ENCODE data around the gene STK33. TPM values are rescaled to one million over a fixed set of nuclear protein-coding genes. Genes with fewer than 3 reads are reported as not detected.

The STK33 gene
- total RNA-seq, 1 donor = 1.1 TPM

DNA sequence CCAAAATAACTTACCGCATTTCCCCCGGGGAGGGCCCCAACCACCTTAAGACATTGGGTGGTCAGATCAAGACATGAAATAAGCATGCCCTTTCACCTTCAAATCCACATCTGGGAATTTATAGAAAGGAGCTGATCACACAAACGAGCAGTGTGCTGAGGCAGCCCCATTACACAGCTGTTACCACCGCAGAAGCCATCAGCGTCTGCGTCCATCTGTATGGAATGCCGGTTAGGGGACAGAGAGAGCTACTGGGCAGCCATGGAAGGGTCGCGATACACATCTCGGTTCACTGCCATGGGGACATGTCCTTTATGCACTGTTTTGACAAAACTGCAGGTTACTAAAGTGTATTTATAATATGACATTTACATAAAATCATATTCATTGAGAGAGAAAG lies 225.3 kb downstream of the STK33 start:
- TF ChIP-seq, protein P1, sequence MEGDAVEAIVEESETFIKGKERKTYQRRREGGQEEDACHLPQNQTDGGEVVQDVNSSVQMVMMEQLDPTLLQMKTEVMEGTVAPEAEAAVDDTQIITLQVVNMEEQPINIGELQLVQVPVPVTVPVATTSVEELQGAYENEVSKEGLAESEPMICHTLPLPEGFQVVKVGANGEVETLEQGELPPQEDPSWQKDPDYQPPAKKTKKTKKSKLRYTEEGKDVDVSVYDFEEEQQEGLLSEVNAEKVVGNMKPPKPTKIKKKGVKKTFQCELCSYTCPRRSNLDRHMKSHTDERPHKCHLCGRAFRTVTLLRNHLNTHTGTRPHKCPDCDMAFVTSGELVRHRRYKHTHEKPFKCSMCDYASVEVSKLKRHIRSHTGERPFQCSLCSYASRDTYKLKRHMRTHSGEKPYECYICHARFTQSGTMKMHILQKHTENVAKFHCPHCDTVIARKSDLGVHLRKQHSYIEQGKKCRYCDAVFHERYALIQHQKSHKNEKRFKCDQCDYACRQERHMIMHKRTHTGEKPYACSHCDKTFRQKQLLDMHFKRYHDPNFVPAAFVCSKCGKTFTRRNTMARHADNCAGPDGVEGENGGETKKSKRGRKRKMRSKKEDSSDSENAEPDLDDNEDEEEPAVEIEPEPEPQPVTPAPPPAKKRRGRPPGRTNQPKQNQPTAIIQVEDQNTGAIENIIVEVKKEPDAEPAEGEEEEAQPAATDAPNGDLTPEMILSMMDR (IDR thresholded peaks at IDR 0.05; ENCODE audit: insufficient read depth, low read length) = no peak
- DNase-seq (ENCODE audit: low read depth) = no peak
- no peak overlapping the region for H3K4me3 ChIP-seq (ENCODE audit: low read depth, low read length)

DNA sequence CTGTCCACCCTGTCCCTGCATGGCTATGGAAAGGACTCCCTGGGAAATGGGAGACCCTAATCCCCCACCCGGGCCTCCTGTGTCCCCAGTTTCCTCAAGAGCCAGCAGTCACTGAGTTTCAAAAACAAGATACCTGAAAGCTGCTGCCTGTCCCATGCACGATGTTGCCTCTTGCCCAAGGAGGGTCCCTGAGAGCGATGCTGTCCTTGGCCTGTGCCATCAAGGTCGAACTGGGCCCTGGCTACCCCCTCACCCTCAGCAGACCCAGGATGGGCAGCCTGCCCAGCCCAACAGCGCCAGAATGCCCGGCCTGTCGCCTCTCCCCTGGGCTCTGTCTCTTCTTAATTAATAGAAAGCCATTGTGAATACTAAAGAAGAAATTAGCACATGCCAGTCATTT lies 225.8 kb downstream of the STK33 start:
- H3K4me3 ChIP-seq (ENCODE audit: low read depth, low read length) = no peak overlapping the region
- no peak for DNase-seq (ENCODE audit: low read depth)
- TF ChIP-seq, protein P1 (IDR thresholded peaks at IDR 0.05; ENCODE audit: insufficient read depth, low read length) = no peak

DNA sequence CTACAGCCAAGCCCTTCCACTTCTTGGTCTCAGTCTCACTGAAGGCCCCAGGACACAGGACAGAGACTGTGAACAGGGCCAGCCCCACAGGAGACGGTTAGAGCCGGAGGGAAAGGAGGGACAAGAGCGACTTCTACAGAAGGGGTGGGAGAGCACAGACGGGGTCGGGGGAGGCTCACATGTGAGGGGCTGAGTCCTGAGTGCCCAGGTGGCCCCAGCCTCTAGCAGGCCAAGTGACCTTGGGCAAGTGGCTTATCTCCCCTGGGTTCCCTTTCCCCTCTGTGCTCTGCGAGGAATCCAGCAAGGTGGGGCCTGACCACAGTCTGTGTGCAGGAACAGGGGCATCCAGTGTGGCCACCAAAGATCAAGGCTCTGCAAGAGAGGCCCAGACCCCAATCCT lies 227.7 kb downstream of the STK33 start:
- H3K4me3 ChIP-seq (ENCODE audit: low read depth, low read length) = no peak overlapping the region
- TF ChIP-seq, protein P1 (IDR thresholded peaks at IDR 0.05; ENCODE audit: insufficient read depth, low read length) = no peak
- no peak for DNase-seq (ENCODE audit: low read depth)

DNA sequence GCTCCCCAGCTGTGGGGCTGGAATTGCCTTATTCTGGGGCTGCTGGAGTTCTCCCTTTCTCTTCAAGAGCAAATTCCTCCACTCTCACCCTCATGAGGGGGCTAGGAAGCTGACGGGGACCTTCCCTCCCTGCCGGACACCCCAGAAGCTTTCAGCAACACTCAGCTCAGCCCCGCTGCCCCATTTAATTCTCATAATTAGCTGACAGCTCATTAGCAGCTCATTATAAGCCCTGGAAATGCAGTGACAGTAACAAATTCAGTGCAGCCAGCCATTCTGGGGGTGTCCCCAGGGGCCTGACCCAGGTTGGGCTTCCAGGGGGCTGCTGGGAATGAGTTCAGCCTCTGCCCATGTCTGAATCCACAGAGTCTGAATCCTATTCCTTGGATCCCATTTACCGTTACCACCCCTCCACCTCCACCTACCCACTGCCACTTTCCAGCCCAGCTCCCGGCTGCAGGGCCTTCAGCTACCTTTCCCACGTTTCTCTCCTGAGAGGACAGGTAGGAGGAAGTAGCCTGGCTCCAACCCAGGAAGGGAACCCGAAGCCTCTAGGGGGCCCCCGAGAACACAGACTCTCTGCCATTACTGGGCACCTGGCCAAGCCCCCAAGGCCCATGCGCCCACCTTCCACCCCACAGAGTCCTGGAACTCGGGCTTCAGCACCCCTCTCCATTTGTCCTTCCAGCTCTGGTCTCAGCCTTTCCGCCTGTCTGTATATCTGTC lies 228.6 kb downstream of the STK33 start:
- no peak for DNase-seq (ENCODE audit: low read depth)
- no peak overlapping the region for H3K4me3 ChIP-seq (ENCODE audit: low read depth, low read length)
- TF ChIP-seq, protein P1 (IDR thresholded peaks at IDR 0.05; ENCODE audit: insufficient read depth, low read length) = no peak

DNA sequence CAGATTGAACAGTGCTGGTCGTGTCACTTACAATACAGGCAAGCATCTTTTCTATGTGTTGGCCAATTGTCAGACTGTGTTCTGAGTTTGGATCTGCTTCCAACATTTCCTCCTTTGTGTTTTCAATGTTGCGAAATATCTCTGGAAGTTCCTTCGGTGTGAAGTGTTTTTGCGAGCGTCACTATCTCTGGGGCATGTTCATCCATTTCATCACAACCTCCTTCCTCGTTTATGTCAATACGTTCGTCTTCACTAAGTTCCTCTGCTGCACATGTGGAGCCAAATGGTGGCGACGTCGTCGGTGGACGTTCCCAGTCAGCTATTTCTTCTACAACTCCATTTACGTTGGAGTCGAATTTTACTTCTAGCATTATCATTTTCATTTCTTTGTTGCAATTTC lies 230.1 kb downstream of the STK33 start:
- no peak overlapping the region for H3K4me3 ChIP-seq (ENCODE audit: low read depth, low read length)
- TF ChIP-seq, protein P1 (IDR thresholded peaks at IDR 0.05; ENCODE audit: insufficient read depth, low read length) = no peak
- peak; percentile 11 for DNase-seq (ENCODE audit: low read depth)

DNA sequence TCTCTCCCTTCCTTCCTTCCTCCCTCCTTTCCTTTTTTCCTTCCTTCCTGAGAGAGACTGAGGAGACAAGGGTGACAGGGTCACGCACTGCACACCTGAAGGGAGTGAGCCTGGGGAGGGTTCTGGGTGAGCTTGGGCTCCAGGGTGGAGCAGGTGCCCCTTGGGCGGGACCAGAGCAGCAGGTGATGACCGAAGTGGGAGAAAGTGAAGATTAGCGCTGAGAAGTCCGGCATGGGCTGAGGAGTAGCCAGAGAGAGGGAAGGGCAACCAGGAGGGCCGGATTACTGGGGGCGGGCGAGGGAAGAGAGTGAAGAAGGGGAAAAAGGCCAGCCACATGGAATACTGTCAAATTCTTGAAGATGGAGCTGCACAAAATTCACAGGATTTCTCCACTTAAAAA lies 231.1 kb downstream of the STK33 start:
- H3K4me3 ChIP-seq (ENCODE audit: low read depth, low read length) = no peak overlapping the region
- TF ChIP-seq, protein P1 (IDR thresholded peaks at IDR 0.05; ENCODE audit: insufficient read depth, low read length) = no peak

DNA sequence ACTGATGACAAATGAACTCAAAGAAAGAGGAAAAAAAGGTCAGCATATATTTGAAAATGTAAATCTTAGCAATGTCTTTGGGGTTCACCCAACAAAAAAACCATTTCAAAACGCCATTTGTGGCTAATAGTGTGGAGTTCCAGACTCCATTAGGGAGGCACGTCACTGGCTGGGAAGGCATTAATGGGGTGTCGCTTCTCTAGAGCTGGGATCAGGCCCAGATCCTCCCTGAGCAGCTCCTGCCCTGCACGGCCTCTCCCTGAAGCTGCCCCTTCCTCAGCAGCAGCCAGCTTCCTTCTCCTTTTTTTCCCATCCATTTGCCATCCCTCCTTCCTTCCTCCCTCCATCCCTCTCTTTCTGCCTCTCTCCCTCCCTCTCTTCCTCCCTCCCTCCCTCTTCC lies 231.5 kb downstream of the STK33 start:
- H3K4me3 ChIP-seq (ENCODE audit: low read depth, low read length) = no peak overlapping the region

More for the DNA sequence above, 231.1 kb downstream of the STK33 start:
- DNase-seq (ENCODE audit: low read depth) = no peak

More for the DNA sequence above, 231.5 kb downstream of the STK33 start:
- TF ChIP-seq, protein P1 (IDR thresholded peaks at IDR 0.05; ENCODE audit: insufficient read depth, low read length) = no peak
- no peak for DNase-seq (ENCODE audit: low read depth)
